D341Med (cell line): ENCODE measurements around the gene NR1H2.
A peak's percentile ranks its signal among the peaks of the same experiment; 100 is the strongest.
"Not testable (repeated sequence)": the region's sequence is repeated elsewhere in the genome, so short reads cannot be mapped to it uniquely, and the experiment has no call there.

Experiments used
- DNase-seq: peaks from one replicate; pipeline ENCODE4 v3.0.0; 2012; ENCODE audit warnings: low spot score

NR1H2 gene

DNA sequence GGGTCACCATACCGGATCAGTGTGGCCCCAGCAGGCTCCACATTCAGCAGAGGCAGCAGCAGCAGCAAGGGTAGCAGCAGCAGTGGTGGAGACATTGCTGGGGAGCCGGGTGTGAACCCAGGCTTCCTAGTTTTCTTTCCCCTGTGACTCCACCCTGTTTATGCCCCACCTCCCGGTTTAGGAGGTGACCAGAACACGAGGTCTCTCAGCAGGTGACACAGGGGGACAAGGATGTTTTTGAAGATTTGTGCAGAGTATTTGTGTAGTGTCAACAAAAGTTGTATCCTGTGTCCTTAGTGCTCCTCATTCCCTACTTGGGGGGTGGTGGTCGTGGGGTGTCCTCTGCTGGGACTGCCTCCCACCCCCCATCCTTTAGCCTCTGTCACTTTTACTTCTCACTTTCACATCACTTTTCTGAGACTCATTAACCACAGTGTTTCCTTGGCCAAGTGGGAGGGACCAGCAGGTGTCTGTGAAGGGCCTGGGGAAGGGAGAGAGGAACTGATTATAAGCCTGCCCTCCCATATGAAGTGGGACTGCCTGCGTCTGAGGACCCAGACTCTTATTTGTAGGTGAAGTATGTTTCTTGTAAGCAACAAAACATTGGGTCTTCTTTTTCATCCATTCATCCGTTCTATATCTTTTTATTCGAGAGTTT lies 31.5 kb upstream of the NR1H2 start:
- DNase-seq: no peak

DNA sequence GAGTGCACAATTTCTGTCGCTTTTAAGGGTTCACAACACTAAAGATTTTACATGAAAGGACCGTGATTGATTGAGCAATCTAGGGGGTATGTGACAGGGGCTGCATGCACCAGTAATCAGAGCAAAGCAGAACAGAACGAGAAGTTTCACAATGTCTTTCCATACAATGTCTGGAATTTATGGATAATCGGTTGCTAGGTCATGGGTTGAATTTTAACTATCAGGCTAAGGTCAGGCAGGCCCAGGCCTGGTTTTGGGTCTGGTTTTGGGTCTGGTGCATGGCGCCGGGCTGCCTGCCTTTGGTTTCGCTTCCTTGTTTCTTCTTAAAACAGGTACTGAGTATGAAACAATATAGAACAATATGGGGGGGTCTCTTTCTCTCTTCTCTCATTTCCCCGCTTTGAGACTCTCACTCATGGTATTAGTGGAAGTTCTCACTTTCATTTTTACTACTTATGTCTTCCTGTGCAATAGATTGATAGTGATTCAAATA lies 29.1 kb upstream of the NR1H2 start:
- not testable (repeated sequence) for DNase-seq

DNA sequence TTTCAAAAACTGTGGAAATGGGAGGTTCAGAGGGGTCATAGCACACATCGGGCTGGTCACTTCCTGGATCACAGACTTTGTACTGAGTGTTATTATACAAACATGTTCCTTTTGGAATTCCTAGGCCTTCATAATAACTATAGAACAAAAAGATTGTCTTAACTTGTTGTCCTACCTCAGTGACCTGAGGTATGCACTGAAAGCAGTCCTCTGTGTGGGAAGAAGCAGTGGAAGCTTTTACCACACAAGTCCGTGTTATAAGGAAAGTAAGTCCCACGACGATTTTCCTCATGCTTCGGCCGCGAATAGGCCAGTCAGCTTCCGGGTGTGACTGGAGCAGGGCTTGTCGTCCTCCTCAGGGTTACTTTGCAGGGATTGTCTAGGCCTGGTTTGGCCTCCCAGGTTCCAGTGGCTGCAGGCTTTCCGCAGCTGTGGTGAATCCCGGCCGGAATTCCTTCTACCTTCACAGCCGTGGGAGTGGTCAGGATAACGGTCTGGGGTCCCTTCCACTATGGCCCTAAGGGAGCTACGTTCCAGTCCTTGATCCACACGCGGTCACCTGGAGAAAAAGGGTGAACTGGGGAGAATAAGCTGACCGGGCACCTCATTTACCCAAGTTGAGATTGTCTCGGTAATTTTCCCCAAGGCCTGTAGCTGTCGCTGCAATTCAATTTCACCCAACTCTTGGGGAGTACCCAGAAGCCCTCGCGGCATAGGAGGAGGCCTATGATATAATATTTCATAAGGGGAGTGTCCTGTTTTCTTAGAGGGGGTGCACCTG lies 26.8 kb upstream of the NR1H2 start:
- DNase-seq: peak; percentile 1

DNA sequence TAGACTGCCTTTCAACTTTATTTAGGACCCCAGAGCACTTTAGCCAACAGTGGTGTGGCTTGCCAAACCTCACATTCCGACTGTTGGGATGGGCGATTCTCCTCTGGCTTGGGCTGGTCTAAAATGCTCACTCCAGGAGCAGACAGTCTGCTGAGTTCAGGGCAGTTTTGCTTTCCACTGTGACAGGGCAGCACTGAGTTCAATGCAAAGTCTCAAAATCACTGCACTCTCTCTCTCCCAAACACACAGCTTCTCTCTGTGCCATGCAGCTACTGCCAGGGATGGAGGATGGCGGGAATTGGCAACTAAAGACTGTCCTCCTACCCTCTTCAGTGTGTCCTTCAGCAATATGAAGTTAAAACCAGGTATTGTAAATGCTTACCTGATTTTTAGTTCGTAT lies 24.0 kb upstream of the NR1H2 start:
- DNase-seq: no peak

DNA sequence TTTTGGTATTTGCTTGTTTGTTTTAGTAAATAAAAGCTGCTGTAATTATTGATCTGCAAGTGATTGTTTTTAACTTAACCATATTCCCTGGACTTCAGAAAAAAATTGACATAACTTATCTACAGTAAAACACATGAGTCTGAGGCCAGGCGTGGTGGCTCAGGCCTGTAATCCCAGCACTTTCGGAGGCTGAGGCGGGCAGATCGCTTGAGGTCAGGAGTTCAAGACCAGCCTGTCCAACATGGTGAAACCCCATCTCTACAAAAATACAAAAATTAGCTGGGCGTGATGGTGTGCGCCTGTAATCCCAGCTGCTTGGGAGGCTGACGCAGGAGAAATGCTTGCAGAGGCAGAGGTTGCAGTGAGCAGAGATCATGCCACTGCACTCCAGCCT lies 22.8 kb upstream of the NR1H2 start:
- DNase-seq: not testable (repeated sequence)

DNA sequence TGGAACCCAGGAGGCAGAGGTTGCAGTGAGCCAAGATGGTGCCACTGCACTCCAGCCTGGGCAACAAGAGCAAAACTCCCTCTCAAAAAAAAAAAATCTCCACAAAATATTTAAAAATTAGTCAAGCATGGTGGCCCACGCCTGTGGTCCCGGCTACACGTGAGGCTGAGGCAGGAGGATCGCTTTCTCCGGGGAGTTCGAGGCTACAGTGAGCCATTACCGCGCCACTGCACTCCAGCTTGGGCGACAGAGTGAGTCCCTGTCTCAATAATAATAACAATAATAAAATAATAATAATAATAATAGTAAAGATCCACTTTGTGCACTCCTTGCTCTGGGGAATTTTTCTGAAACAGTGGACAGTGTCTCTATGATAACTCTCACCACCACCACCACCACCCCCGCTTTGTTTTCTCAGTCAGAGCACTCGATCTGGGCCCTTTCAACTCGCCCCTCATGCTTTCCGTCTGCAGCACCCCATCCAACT lies 19.5 kb upstream of the NR1H2 start:
- DNase-seq: no peak

DNA sequence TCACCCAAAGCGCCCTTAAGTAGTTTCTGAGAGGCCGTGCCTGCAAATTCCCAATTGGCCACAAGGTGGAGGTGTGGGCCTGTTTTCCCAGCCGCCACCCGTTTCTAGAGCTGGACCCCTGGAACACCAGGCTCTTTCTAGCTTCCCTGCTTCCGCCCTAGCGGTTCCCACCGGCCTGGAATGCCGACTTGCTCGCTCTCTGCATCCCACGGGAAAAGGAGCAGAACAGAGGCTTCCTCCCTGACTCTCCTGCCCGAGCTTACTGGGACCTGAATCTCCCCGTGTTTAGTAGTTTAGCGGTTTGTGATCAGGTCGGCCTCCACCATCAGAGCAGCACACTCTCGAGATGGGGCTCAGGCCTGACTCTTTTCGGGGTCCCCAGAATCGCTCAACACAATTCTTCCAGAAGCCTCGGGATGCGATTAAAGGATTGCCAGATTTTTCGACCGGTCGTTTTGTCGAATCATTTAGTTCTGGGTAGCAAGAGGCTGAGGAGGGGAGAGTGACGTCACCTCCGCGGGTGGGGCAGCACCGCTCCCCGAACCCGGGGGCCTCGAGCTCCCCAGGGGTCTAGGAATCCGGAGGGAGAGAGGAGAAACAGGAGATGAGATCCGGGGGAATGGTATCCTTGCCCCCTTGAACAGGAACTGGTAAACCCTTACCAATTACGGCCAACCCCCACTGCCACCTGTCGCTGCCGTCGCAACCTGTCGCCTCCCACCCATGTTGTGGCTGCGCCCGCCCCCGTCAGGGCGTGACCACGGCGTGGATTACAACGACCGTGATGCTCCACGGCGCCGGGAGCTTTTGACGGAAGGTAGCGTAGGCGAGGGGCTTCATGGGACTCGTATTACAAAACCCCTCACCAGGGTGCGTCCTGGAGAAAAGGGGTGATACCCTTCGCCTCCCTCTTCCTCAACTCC lies 18.8 kb upstream of the NR1H2 start:
- peak; percentile 74 for DNase-seq

DNA sequence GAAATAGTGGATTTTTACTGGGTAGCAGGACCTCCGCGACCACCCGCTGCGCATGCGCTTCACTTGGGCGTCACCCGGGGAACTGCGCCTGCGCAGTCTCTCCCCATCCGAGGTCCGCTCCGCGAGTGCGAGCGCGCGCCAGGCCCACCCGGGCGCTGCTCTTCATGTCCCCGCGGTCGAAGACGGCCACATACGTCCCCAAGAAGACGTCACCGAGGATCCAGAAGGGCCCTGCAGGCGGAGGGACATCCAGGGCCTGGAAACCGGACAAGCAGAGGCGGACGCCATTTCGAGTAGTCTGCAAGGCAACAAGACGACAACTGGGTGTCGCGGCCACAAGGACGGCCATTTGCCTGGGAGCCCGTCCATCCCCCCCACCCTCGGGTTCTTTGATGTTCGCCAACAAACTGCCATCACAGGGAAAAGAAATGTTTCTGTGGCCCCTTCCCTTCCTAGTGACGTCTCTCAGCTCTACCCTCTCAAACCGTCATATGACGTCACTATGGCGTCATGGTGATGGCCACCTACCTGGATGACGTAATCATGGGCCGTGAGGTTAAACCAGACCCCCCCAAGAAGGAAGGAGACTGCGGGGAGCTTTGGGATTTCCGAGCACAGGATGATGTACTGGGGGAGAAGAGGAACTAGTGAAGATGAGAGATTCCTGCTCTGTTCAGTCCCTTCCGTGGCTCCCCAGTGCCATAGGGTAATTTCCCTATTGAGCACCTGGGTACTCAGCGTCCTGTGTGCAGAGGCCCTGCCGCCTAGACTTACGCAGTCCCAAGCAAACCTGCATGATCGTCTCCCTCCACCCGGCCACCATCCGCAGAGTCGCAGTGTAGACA lies 17.6 kb upstream of the NR1H2 start:
- peak; percentile 92 for DNase-seq

DNA sequence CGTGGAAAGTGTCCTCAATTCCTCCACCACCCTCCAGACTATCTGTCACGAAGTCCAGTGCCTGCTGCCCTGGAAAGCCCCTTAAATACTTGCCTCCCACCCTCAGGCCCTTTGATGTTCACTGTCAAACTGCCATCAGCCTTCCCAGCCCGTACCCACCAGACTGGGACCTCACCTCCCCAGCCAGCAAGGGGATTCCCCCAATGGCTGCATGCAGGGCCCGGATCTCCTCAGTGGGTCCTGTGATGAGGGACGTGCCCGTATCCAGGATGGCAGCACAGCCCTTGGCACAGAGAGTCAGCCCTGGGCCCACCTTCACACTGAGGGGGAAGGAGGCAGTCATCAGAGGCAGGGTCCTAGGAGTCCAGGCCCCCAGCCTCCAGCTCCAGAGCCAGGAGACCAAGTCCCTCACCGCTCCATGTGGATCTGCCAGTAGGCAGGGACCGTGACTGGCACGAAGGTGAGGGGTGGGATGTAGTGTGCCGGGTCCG lies 16.9 kb upstream of the NR1H2 start:
- no peak for DNase-seq

DNA sequence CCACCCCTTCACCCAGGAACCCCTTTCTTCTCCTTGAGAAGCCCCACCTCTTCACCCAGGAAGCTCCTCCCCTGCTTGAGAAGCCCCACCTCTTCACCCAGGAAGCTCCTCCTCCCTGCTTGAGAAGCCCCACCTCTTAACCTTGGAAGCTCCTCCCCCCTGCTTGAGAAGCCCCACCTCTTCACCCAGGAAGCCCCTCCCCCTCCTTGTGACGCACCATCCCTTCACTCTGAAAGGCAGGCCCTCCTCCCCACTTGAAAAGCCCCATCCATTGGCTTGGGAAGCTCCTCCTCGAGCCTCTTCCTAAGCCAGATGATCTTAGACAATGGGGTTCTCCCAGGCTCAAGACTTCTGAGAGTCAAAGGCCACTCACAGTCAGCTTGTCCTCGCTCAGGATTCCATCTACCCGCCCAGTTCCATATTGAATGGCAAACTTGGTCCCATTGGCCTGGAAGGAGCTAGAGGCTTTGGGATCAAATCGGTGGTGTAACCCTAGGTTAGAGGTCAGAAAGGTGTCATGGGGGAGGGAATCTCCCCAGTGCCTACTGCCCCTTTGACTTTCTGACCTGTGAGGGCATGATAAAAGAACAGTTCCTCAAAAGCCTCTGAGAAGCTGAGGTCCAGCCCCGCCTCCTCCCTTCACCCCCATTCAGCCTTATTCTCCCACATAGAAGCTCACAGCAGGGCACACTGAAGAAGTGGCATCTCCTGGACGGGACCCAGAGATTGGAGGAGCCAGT lies 14.8 kb upstream of the NR1H2 start:
- DNase-seq: no peak

DNA sequence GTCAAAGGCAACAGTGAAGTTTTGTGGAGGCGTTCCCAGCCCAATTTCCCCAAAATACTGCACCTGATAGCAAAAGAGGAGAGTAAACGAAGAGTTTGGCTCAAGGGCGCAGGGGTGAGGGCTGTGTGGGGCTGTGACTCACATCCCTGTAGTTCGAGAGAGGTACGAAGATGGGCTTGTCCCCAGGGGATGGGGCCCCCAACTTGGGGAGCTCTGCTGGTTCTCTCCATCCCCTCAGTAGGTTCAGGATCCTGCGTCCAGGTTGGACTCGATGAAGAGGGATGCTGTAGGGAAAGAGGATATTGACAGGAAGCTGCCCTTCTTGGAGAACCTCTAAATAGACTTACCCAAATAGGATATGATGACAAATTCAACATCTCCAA lies 14.2 kb upstream of the NR1H2 start:
- DNase-seq: no peak

DNA sequence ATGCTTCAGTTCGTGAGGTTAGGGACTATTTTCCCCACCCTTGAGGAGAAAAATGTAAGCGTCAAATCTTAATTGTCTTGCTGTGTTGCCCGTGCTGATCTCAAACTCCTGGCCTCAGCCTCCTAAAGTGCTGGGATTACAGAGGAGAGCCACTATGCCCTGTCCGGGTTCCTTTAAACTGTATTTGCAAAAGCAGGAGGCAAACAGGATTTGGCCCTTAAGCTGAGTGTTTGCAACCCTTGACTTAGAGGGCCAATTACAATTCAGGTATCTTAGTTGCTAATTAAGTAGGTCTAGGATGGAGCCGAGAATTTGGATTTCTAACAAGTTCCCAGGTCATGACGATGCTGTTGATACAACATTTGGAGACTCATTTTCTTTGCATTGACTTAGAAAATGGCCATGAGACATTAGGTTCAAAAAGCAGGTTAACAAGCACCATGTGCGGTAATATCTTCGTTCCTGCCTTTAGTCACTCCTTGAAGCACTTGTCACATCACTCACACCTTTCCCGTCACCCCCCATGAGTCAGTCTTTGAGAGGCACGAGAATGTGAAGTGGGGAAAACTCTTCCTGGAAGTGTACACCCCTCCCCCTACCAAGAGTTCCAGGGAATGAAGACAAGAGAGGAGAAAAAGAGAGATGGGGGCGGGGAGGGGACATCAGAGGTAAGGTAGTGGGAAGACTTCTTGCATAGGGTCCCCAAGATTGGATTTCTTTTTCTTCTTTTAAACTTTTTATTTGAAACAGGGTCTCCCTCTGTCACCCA lies 13.4 kb upstream of the NR1H2 start:
- DNase-seq: no peak

DNA sequence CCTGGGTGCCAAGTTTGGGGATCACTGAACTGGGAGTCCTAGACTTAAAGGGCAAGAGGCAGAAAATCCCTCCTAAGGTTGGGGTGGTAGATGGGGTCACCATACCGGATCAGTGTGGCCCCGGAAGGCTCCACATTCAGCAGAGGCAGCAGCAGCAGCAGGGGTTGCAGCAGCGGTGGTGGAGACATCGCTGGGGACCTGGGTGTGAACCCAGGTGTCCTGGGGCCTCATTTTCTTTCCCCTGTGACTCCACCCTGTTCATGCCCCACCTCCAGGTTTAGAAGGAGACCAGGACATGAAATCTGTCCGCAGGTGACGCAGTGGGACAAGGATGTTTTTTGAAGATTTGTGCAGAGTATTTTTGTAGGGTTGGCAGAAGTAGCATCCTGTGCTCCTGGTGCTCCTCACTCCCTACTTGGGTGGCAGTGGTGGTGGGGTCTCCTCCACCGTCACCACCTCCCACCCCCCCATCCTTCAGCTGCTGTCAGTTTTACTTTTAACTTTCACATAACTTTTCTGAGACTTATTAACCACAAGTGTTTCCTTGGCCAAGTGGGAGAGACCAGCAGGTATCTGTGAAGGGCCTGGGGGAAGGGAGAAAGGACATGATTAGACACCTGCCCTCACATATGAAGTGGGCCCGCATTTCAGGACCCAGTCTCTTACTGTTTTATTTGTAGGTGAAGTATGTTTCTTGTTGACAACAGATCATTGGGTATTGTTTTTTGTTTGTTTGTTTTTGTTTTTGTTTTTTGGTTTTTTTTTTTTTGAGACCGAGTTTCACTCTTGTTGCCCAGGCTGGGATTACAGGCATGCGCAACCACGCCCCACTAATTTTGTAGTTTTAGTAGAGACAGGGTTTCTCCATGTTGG lies 10.6 kb upstream of the NR1H2 start, which contains the start of gene NAPSA:
NAPSA (minus strand) TSS at position 206 of the 873 bp plus-strand sequence; CDS start at position 188, 18 bp downstream.
- no peak for DNase-seq

DNA sequence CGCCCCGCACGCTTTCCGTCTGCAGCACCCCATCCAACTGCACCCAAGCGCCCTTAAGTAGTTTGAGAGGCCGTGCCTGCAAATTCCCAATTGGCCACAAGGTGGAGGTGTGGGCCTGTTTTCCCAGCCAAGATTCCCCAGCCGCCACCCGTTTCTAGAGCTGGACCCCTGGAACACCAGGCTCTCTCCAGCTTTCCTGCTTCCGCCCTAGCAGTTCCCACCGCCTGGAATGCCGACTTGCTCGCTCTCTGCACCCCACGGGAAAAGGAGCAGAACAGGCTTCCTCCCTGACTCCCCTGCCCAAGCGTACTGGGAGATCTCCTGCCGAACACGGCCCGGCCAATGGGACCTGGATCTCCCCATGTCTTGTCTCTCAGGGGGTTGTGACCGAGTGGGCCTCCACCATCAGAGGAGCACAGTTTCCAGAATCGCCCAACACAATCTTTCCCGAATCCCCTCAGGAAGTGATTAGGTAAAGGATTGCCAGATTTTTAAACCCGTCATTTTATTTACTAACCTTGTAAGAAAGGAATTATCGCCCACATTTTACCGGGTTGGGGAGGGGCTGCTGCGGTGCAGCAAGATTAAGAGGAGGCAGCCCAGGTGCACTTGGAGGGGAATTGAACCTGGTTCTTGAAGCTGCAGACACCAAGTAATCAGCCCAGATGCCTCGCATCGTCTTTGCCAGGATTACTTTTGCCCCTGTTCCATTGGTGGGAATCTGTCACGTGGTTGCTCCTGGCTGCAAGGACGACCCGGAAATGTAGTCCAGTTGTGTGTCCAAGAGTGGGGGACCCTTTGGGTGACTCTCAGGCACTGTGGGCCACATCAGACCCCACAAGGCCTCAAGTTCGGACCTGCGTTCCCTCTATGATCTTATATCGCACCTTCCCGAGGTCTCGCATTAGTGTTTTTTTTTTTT lies 7.3 kb upstream of the NR1H2 start:
- peak; percentile 82 for DNase-seq

DNA sequence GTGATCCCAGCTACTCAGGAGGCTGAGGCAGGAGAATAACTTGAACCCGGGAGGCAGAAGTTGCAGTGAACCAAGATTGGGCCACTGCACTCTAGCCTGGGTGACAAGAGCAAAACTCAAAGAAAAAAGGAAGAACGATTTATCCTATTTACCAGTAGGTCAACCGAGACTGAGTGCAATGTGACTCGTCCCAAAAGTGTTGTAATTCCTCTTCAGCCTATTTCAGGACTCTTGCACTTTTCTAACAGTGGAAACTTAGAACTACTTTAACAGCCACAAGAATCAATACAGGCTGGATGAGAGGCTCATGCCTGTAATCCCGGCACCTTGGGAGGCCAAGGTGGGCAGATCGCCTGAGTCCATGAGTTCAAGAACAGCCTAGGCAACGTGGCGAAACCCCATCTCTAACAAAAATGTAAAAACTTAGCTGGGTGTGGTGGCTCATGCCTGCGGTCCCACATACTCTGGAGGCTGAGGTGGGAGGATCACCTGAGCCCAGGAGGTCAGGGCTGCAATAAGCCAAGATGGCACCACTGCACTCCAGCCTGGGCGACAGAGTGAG lies 4.3 kb upstream of the NR1H2 start:
- no peak for DNase-seq

DNA sequence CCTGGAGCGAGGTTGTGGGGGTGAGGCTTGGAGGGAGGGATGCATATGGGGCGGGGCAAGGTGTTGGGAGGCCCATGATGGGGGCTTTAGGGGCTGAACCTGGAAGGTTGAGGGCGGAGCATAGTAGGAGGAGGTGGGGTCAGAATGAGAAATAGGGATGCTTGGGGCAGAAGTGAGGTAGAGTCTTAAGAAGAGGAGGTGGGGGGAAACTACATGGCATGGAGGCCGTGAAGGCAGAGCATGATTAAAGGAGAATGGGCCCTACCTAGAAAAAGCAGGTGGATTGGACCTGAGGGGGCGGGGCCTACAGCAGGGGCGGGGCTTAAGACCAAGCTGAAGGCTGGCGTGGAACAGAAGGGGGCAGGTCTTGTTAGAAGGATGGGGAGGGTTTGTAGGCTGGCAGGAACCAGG lies 799 bp downstream of the NR1H2 start:
- DNase-seq: no peak

DNA sequence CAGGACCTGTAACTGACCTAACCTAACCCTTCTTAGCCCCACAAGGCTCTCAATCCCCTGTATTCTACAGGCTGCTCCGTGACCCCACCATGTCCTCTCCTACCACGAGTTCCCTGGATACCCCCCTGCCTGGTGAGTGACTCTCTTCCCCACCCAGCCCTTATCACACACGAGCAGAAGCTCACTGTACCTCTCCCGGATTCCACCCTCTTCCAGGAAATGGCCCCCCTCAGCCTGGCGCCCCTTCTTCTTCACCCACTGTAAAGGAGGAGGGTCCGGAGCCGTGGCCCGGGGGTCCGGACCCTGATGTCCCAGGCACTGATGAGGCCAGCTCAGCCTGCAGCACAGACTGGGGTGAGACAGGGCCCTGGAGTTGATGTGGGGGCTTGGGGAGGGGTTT lies 1.3 kb downstream of the NR1H2 start:
- no peak for DNase-seq
